Jurkat, Clone E6-1 (cell line): ENCODE results near the gene BAZ2B.

Experiments used
- DNase-seq: peaks from one replicate; pipeline ENCODE4 v3.0.0-alpha.2; 2011; ENCODE audit warnings: low read depth, low spot score
- H3K4me3 ChIP-seq: 2 replicates; pipeline ENCODE4 v1.5.1; 2011; ENCODE audit warnings: mild to moderate bottlenecking, low read length, control low read depth, moderate library complexity

Gene BAZ2B

DNA sequence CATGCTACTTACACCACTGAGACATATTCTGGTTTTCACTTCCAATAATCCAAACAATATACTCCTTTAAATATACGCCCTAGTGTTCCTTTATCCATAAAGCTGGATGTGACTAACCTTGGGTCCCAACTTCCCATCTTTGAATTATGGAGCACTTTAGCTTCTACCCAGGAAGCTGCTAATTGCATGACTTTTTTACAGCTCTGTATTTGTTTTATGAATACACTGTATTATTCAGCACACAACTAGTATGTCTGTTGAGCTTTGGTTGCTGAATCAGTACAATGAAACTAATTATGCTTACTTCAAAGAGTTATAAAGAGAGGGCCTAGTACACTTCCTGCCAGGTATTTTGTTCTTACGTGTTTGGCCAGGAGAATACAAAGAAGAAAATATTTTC is 118.5 kb downstream of the BAZ2B start:
- DNase-seq, result no peak

DNA sequence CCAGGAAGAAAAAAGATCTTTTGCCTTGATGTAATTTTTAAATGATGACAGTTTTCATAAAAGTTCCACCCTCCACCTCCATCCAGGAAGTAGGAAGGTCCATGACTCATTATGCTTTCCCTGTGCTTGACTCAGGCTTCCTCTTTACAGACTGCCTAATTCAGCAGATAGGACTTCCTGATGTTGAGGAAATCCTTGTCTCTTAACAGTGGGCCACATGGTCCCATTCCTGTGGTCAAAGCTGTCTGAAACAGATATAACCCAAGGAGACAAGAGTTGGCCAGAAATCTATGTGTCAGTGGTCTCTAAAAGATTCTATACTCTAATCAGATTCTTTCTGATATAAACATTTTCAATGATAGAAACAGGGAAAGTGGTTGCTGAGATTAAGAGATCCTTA is 119.1 kb downstream of the BAZ2B start:
- no peak overlapping the region for H3K4me3 ChIP-seq
- DNase-seq, result no peak

More for the DNA sequence above, 118.5 kb downstream of the BAZ2B start:
- no peak overlapping the region for H3K4me3 ChIP-seq

DNA sequence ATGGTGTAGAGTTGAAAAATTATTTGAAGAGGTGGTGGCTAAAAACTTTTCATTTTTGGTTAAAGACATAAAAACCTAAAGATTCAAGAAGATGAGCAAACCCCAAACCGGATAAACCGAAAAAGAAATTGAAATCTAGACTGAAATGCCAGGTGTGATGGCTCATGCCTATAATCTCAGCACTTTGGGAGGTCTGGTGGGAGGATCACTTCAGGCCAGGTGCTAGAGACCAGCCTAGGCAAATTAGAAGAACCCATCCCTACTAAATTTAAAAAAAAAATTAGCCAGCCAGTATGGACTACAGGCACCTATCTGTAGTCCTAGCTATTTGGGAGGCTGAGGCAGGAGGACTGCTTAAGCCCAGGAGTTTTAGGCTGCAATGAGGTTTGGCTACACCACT is 126.9 kb downstream of the BAZ2B start:
- no peak overlapping the region for H3K4me3 ChIP-seq
- DNase-seq, result no peak

DNA sequence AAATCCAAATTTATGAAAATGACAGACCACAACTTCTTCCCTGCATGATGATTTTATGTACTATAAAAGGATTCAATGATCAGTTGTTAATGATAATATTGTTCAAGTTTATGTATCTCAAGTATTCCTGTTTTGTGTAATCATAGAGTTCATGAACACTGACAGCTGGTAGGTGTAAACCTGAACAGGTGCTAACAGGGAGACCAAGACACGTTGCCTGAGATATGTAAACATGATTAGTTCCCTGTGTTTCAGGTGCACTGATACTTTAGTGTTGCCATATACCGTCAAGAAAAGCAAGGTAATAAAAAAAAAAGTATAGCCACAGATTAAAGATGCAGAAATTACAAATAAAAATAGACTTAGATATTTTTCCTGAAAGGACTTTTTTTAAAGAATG is 131.8 kb downstream of the BAZ2B start:
- no peak for DNase-seq
- no peak overlapping the region for H3K4me3 ChIP-seq

DNA sequence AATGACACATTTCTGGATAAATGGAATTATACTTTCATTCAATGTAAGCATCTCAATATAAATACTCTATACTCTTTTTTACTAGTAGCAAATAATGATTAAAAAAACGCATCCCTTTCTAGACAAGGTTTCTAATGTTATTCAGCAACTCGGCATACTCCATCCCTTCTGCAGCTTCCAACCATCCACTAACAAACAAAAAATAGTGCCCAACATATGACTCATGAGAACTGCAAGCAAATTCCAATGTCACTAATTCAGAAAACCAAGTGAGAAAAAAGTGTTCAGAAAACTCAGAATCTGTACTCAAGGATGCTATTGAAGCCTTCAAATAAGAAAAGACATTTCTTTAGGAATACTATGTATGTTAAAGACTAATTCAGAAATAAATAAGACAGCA is 140.0 kb downstream of the BAZ2B start:
- no peak overlapping the region for H3K4me3 ChIP-seq
- DNase-seq, result no peak

DNA sequence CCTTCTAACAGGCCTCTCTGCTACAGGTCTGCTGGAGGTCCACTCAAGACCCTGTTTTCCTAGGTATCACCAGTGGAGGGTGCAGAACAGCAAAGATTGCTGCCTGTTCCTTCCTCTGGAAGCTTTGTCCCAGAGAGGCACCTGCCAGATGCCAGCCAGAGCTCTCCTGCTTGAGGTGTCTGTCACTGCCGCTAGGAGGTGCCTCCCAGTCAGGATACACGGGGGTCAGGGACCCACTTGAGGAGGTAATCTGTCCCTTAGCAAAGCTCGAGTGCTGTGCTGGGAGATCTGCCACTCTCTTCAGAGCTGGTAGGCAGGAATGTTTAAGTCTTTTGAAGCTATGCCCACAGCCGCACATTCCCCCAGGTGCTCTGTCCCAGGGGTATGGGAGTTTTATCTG is 140.6 kb downstream of the BAZ2B start:
- H3K4me3 ChIP-seq, result no peak overlapping the region
- no peak for DNase-seq

DNA sequence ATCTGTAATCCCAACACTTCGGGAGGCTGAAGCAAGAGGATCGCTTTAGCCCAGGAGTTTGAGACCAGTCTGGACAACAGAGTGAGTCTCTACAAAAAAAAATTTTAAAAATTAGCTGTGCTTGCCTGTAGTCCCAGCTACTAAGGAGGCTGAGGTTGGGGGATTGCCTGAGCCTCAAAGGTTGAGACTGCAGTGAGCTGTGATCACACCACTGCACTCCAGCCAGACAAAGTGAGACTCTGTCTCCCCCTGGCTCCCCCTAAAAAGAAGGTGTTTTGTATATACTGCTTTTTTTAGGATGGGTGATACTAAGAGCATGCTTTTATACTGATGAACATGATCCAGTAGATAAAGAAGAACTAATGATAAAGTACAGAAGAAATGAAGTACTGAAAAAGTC is 145.0 kb downstream of the BAZ2B start:
- no peak for DNase-seq
- H3K4me3 ChIP-seq, result no peak overlapping the region

DNA sequence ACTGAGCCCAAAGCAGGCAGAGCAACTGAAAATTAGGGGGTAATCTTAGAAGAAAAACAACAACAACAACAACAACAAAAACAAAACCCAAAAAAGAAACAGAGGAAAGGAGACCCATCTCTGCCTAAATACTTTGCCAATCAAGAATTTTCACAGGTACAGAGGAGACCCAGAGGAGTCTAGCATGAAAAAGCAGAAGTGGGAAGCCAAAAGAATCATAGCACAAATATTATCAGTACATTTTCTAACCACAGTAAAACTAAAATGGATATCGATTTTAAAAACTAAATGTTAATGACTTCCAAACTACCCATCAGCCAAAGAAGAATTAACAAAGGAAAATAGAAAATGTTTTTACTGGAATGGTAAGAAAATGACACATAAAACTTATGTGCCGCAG is 148.1 kb downstream of the BAZ2B start:
- DNase-seq, result no peak
- H3K4me3 ChIP-seq, result no peak overlapping the region

DNA sequence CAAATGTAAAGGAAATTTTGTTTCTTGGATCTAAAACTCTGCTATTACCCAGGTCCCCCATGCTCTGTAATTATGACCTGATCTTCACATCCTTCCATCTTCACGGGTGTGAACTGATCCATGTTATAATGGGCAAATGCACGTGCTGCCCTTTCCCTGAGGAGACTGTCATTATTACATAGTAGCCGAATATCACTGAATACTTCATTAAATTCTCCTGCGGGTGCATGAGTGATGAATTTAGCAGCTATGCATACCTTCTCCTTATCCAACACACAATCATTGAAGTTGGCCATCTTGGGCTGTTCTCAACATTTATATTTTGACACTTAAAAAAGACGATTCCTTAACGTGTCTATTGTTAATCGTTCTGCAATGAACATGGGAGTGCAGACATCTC is 153.4 kb downstream of the BAZ2B start:
- H3K4me3 ChIP-seq, result no peak overlapping the region
- no peak for DNase-seq

DNA sequence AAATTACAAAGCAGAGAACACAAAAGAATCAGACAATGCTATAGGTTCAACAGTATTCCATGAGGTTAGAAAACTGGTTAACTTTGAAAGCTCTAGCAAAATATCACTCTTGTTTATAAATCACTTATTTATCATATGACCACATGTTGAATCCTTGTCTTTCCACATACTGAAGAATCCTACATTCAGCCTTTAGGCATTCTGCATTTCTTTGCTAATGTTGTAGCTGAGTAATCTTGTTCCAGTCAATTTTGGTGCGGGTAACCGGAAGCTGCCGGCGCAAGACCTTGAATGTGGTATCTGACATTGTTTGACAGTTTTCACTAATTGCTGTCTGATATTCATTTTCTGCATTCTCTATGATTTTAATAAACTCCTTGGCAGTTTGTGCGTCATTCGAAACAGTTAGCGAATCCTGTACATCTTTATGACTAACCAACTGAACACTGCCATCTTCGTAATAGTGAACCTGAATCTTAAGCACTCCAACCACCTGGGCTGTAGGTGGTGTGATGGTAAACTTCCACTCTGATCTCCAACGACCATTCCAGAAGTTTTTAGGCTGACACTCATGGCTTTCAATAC is 154.1 kb downstream of the BAZ2B start:
- DNase-seq, result no peak
- no peak overlapping the region for H3K4me3 ChIP-seq

DNA sequence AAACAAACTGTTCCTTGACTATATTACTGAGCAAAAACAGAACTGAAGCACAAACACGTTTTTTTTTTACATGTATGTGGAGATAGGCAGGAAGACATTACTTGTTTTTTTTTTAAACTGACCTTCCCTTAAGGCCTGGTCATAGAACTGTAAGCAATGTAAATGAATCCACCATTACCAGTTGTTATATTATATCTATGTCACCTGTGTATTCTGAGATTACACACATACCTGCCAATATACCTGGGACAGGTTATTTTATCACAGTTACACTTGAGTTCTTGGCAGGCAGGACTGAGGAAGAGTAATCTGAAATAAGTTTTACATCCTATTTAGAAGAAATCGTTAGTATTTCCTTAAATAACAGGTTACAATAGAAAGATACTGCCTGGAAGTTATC is 155.3 kb downstream of the BAZ2B start:
- H3K4me3 ChIP-seq, result no peak overlapping the region
- DNase-seq, result no peak

DNA sequence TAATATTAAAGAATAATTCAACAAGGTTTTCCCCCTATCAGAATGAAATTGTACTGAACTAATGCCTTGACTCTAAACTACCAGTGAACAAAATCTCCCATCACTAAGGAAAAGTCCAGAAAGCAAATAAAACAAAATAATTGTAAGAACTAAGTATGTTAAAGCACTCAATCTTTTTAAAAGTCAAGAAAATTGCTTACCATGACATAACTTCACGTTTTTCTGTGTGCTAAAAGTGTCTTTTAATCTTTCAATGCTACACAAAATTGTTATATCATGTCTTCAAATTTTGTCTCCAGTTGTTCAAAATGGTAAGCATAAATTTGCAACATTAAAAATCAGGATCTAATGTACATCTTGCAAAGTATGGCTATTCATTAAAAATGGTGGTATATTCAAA is 156.1 kb downstream of the BAZ2B start:
- no peak for DNase-seq
- H3K4me3 ChIP-seq, result no peak overlapping the region

DNA sequence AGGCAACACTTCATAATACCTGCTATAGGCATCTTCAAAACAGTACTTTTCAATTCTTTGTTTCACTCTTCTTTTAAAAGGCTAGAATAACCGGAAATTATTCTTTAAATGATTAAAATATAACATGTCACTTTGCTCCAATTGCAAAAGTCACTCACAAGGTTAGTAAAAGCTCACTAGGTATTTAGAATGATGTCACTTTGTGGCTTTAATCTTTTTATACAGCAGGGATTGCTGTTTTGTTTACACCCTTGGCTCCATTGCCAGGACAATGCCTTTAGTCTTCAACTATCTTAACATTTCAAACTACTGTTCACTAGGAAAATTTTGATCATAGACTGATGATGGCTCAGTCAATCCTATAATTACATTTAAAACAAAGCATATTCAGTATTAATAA is 157.1 kb downstream of the BAZ2B start:
- H3K4me3 ChIP-seq, result no peak overlapping the region
- no peak for DNase-seq

DNA sequence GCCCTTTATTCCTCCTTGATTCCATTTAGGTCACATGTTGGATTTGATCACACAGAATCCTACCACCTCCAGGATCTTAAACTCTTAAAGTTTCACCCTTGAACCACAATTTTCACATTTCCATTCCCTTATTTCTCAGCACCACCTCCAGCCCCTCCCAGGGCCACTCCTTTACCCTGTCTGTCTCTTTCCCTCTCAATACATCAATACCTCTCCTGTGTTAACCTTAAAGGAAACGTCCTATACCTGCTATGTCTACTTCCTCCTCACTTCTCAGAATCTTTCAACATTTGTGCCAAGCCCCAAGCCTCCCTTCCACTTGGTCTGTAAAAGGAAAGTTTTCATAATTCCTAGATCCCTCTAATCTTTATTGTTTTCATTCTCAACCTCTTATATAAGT is 158.8 kb downstream of the BAZ2B start:
- H3K4me3 ChIP-seq, result no peak overlapping the region
- DNase-seq, result no peak

DNA sequence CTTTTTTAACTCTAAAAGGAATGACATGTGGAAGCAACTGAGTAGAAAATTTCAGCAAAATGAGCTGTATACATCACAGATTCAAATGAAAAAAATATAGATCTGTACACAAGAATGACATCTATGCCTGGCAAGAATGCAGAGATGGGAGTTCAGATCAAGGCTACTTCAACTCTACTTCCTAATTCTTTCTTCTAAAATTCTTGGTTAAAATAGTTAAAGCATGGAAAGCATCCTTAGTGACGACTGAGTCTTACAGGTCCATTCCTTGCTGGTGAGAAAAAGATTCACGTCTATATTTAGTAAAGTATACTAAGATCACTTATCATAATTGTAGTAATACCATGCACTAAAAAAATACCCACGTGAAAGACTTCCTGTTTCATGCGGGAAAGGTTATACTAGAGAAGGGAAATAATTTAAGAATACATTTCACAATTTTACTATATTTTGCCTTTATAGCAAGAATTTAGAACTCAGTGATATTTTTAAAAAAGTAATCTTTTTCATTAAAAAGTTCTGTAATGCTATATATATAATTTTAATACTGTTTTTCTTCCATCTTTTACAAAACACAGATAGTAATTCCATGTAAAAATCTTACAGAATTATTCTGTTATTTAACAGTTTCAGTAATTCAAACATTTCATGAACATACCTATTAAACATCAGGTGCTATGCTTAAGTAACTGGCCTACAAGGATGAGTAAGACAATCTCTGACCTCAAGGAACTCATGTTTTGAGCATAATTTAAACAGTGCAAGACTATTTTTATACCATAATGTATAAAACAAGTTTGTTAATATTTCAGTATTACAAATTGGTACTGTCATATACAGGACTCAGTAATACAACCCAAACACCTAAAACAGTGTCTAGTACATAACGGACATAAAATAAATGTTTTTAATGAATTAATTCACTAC is 159.6 kb downstream of the BAZ2B start:
- H3K4me3 ChIP-seq, result no peak overlapping the region
- no peak for DNase-seq

DNA sequence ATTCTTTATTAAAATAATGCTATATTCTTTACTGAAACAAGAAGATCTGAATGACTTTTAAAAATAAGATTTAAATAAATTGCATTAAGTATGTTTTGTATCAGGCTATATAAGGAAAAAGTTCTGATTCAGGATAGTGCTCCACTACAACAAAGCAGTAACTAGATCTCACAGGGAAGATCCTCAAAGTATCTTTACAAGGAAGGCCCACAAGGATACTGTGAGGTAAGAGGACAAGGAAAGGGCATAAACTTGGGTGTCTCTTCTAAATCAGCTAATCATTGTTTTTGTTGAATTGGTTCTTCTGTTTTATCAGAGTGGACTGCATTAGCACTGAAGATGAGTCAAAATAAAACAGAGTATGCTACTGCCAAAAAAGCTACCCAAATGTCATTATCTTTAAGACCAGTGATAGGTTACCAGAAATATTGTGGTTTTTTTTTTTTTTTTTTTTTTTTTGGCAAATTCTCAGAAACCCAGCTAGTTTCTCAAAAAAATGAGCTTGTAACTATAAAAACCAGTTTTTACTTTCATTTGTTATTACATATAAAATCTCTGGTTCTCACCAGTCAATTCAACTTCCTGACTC is 160.9 kb downstream of the BAZ2B start:
- no peak for DNase-seq
- H3K4me3 ChIP-seq, result no peak overlapping the region

DNA sequence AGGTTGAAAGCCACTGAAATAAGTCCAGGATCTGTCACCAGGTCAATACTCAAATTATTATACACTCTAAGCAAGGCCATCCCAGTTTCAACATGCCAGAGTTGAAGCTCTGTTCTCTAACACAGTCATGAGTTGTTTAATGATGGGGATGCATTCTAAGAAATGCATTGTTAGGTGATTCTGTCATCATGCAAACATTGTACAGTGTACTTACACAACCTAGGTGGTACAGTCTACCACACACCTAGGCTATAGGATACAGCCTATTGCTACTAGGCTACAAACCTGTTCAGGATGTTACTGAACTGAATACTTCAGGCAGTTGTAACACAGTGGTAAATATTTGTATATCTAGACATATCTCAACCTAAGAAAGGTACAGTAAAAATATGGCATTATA is 162.2 kb downstream of the BAZ2B start:
- no peak for DNase-seq
- no peak overlapping the region for H3K4me3 ChIP-seq

DNA sequence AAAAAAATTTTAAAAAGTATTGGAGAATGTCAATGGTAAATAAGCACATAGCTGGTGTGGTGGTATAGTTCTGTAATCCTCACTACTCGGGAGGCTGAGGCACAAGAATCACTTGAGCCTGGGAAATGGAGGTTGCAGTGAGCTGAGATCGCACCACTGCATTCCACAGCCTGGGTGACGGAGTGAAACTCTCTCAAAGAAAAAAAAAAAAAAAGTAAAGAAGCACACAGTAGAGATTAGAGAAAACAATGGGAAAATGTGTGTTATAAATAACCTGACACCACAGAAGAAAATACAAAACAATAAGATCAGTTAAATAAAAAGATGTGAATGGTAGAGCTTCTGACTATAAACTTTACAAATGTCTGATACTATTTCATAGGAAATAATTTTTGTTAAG is 166.2 kb downstream of the BAZ2B start:
- H3K4me3 ChIP-seq, result no peak overlapping the region
- no peak for DNase-seq

DNA sequence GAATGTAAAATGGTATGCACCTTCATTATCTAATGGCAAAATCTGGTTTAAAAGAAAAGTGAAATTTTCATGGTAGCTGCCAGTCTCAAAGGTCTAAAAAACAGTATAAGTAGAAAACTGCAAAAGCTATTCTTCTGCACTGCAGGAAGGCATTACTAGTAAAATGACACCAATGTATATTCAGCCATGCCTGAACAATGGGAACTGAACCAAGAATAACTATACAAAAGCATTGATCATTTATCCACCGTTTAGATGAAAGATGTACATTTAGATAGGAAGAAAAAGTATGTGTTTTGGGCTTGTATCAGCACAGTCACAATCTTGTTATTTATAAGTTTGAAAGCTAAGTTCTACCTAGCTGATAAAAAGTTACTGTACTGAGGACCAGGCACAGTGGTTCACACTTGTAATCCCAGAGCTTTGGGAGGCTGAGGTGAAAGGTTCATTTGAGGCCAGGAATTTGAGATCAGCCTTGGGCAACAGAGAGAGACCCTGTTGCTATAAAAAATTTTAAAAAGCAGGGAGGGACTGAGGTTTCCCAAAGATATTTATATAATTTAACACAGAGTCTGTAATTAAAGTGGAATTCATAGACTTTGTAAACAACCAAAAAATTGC is 166.7 kb downstream of the BAZ2B start:
- no peak overlapping the region for H3K4me3 ChIP-seq
- no peak for DNase-seq

DNA sequence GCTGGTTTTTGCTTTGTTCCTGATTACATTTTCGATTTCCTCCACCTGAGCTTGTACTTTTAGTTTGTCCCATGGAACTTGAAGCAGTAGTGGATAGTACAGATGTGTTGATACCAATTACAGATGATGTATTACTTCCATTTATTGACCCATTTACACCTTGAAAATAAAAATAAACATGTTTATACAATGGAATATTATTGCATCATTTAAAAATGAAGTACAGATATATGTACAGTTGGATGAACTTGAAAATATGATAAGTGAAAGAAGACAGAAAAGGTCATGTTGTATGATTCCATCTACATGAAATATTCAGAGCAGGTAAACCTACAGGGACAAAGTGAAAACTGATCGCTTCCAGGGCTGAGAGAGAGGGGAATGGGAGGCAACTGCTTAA is 169.5 kb downstream of the BAZ2B start:
- no peak for DNase-seq

More for the DNA sequence above, 169.5 kb downstream of the BAZ2B start:
- no peak overlapping the region for H3K4me3 ChIP-seq
